RWPE2 (cell line): ENCODE data around the gene WDR27.

Source experiments
- ATAC-seq: fragments of 200-7000 bp; cut with Tn5 transposase; 3 replicates; pipeline ENCODE4 v1.9.1; 2021; ENCODE audit warnings: low read depth
- DNase-seq: peaks from one replicate; pipeline ENCODE4 v3.0.0-alpha.2; 2020; ENCODE audit warnings: low spot score
- H3K27ac ChIP-seq: fragments of 450-650 bp; 2 replicates; pipeline ENCODE4 v1.5.1; 2017; ENCODE audit warnings: mild to moderate bottlenecking; ENCODE audit not compliant: poor library complexity, severe bottlenecking
- H3K27me3 ChIP-seq: fragments of 250-450 bp; sonication (Bioruptor Pico); 2 replicates; pipeline ENCODE4 v1.5.1; 2021; ENCODE audit warnings: mild to moderate bottlenecking, moderate library complexity; ENCODE audit not compliant: insufficient read depth, poor library complexity, severe bottlenecking
- H3K36me3 ChIP-seq: fragments of 250-450 bp; sonication (Bioruptor Pico); 2 replicates; pipeline ENCODE4 v1.5.1; 2020; ENCODE audit warnings: low read depth, mild to moderate bottlenecking, moderate library complexity
- H3K4me1 ChIP-seq: fragments of 250-450 bp; sonication (Bioruptor Pico); 2 replicates; pipeline ENCODE4 v1.5.1; 2021; ENCODE audit warnings: mild to moderate bottlenecking, moderate library complexity; ENCODE audit not compliant: insufficient read depth, poor library complexity, severe bottlenecking
- H3K4me3 ChIP-seq: fragments of 250-450 bp; sonication (Bioruptor Pico); 2 replicates; pipeline ENCODE4 v1.5.1; 2021; ENCODE audit warnings: mild to moderate bottlenecking, moderate library complexity; ENCODE audit not compliant: severe bottlenecking
- H3K9me3 ChIP-seq: fragments of 250-450 bp; sonication (Bioruptor Pico); 2 replicates; pipeline ENCODE4 v1.5.1; 2021; ENCODE audit warnings: mild to moderate bottlenecking, moderate library complexity; ENCODE audit not compliant: severe bottlenecking
- TF ChIP-seq, protein P1 (sequence below): fragments of 450-650 bp; IDR thresholded peaks from one replicate; pipeline ENCODE4 v1.5.1; 2017; ENCODE audit warnings: mild to moderate bottlenecking, moderate library complexity; ENCODE audit not compliant: poor library complexity, severe bottlenecking

The WDR27 gene

GRCh38 chr6:169494038-169494437, 207.8 kb downstream of the WDR27 start:
- H3K27me3 ChIP-seq = no peaks in the 10 kb centered on the region
- no peaks in the 10 kb centered on the region for H3K36me3 ChIP-seq
- ATAC-seq (no peak), DNase-seq (no peak)
- H3K27ac ChIP-seq = no peak overlapping the region
- no peaks in the 10 kb centered on the region for H3K4me1 ChIP-seq
- TF ChIP-seq, protein P1, sequence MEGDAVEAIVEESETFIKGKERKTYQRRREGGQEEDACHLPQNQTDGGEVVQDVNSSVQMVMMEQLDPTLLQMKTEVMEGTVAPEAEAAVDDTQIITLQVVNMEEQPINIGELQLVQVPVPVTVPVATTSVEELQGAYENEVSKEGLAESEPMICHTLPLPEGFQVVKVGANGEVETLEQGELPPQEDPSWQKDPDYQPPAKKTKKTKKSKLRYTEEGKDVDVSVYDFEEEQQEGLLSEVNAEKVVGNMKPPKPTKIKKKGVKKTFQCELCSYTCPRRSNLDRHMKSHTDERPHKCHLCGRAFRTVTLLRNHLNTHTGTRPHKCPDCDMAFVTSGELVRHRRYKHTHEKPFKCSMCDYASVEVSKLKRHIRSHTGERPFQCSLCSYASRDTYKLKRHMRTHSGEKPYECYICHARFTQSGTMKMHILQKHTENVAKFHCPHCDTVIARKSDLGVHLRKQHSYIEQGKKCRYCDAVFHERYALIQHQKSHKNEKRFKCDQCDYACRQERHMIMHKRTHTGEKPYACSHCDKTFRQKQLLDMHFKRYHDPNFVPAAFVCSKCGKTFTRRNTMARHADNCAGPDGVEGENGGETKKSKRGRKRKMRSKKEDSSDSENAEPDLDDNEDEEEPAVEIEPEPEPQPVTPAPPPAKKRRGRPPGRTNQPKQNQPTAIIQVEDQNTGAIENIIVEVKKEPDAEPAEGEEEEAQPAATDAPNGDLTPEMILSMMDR = no peak
- no peak overlapping the region for H3K4me3 ChIP-seq
- no peaks in the 10 kb centered on the region for H3K9me3 ChIP-seq

- ATAC-seq (no peak), DNase-seq (no peak)
- no peaks in the 10 kb centered on the region for H3K4me1 ChIP-seq
- TF ChIP-seq, protein P1 = no peak
- no peak overlapping the region for H3K4me3 ChIP-seq
- H3K9me3 ChIP-seq = no peaks in the 10 kb centered on the region
- H3K36me3 ChIP-seq = no peaks in the 10 kb centered on the region
- no peaks in the 10 kb centered on the region for H3K27me3 ChIP-seq
- H3K27ac ChIP-seq = no peak overlapping the region
Measured at GRCh38 chr6:169491482-169491881, 210.3 kb downstream of the WDR27 start.

- ATAC-seq (no peak), DNase-seq (no peak)
- Histone ChIP-seq H3K4me3 (no peak overlapping the region), H3K27ac (no peak overlapping the region), H3K4me1 (no peaks in the 10 kb centered on the region), H3K27me3 (no peaks in the 10 kb centered on the region), H3K9me3 (no peaks in the 10 kb centered on the region), H3K36me3 (no peaks in the 10 kb centered on the region)
- TF ChIP-seq, protein P1 = no peak
Measured at GRCh38 chr6:169490830-169491229, 211.0 kb downstream of the WDR27 start.

- Histone ChIP-seq H3K4me3 (no peak overlapping the region), H3K27ac (no peak overlapping the region), H3K27me3 (no peaks in the 10 kb centered on the region), H3K36me3 (no peaks in the 10 kb centered on the region), H3K9me3 (no peaks in the 10 kb centered on the region), H3K4me1 (no peaks in the 10 kb centered on the region)
- ATAC-seq (no peak), DNase-seq (no peak)
- TF ChIP-seq, protein P1 = no peak
Measured at GRCh38 chr6:169490246-169490641, 211.6 kb downstream of the WDR27 start.

- H3K27ac ChIP-seq = no peak overlapping the region
Measured at GRCh38 chr6:169489563-169490245, 212.1 kb downstream of the WDR27 start.

More at GRCh38 chr6:169489563-169490245, 212.1 kb downstream of the WDR27 start:
- Histone ChIP-seq H3K27me3 (no peaks in the 10 kb centered on the region), H3K4me1 (no peaks in the 10 kb centered on the region), H3K36me3 (no peaks in the 10 kb centered on the region), H3K9me3 (no peaks in the 10 kb centered on the region), H3K4me3 (no peak overlapping the region)
- TF ChIP-seq, protein P1 = no peak
- DNase-seq (no peak), ATAC-seq (no peak)
